Hepatocyte (in vitro differentiated cells): ENCODE results near the gene TENM4. TPM values are rescaled to one million over a fixed set of nuclear protein-coding genes. Genes with fewer than 3 reads are reported as not detected.

Experiments used
- DNase-seq: peaks from one replicate; pipeline ENCODE4 v3.0.0-alpha.2; 2016; ENCODE audit warnings: low spot score
- H2AFZ ChIP-seq: fragments of 200-600 bp; sonication (generic); 2 replicates; pipeline ENCODE4 v1.6.0; 2016; ENCODE audit warnings: antibody characterized with exemption, mild to moderate bottlenecking
- H3K27ac ChIP-seq: fragments of 200-600 bp; sonication (generic); 2 replicates; pipeline ENCODE4 v1.5.1; 2016; ENCODE audit warnings: mild to moderate bottlenecking
- H3K27me3 ChIP-seq: fragments of 200-600 bp; sonication (generic); 2 replicates; pipeline ENCODE4 v1.6.1; 2016
- H3K36me3 ChIP-seq: fragments of 200-600 bp; sonication (generic); replicated peaks from 2 replicates; pipeline ENCODE4 v1.5.1; 2016; ENCODE audit warnings: low read depth; ENCODE audit not compliant: insufficient read depth
- H3K4me1 ChIP-seq: fragments of 200-600 bp; sonication (generic); 2 replicates; pipeline ENCODE4 v1.5.1; 2016; ENCODE audit warnings: mild to moderate bottlenecking, moderate library complexity; ENCODE audit not compliant: insufficient read depth
- H3K4me2 ChIP-seq: fragments of 200-600 bp; sonication (generic); 2 replicates; pipeline ENCODE4 v1.6.0; 2016
- H3K4me3 ChIP-seq: fragments of 200-600 bp; sonication (generic); 2 replicates; pipeline ENCODE4 v1.5.1; 2016; ENCODE audit warnings: mild to moderate bottlenecking
- H3K79me2 ChIP-seq: fragments of 200-600 bp; sonication (generic); 2 replicates; pipeline ENCODE4 v1.6.0; 2017; ENCODE audit warnings: mild to moderate bottlenecking
- H3K9me2 ChIP-seq: fragments of 200-600 bp; sonication (generic); replicated peaks from 2 replicates; pipeline ENCODE4 v1.6.0; 2017; ENCODE audit warnings: mild to moderate bottlenecking; ENCODE audit not compliant: insufficient read depth
- H3K9me3 ChIP-seq: fragments of 200-600 bp; sonication (generic); 2 replicates; pipeline ENCODE4 v1.5.1; 2016; ENCODE audit warnings: low read depth, mild to moderate bottlenecking
- H4K20me1 ChIP-seq: fragments of 200-600 bp; sonication (generic); 2 replicates; pipeline ENCODE4 v1.6.0; 2016; ENCODE audit warnings: mild to moderate bottlenecking; ENCODE audit not compliant: insufficient read depth, poor library complexity, severe bottlenecking
- EZH2 ChIP-seq: fragments of 200-600 bp; sonication (generic); IDR thresholded peaks from 2 replicates; pipeline ENCODE4 v1.6.1; 2016; ENCODE audit warnings: antibody characterized with exemption, mild to moderate bottlenecking, borderline replicate concordance
- EZH2phosphoT487 ChIP-seq: fragments of 200-600 bp; sonication (generic); IDR thresholded peaks from one replicate; pipeline ENCODE4 v1.6.1; 2018; ENCODE audit warnings: antibody characterized with exemption, mild to moderate bottlenecking, low read depth, moderate library complexity; ENCODE audit not compliant: unreplicated experiment, severe bottlenecking
- WGBS: methylation state at CpG from one replicate; pipeline ENCODE4 v1.1.6; 2016; ENCODE audit warnings: low lambda C conversion rate; ENCODE audit errors: missing lambda C conversion rate; 5-methylcytosine and 5-hydroxymethylcytosine counted together
- polyA plus RNA-seq: library from polyadenylated mRNA; unstranded; fragments of >200 nt; fragmentation: Nextera tagmentation; extraction: Ambion mirVana; gene quantifications from 2 replicates; pipeline ENCODE4 v1.2.1, GENCODE V29; 2016
- total RNA-seq: library from RNA; depleted of rRNA; stranded (reverse); fragments of >200 nt; gene quantifications from 2 replicates; pipeline ENCODE4 v1.2.3, GENCODE V29; 2014
- TF ChIP-seq, protein P1 (sequence below): fragments of 200-600 bp; sonication (generic); IDR thresholded peaks from 2 replicates; pipeline ENCODE4 v1.5.1; 2016; ENCODE audit warnings: antibody characterized with exemption, mild to moderate bottlenecking; ENCODE audit not compliant: poor library complexity

Gene TENM4
- total and polyA plus RNA-seq, 2 experiments from 2014 or later = 18.4 to 18.7 TPM

- Histone ChIP-seq H3K27me3 (no peaks in the 10 kb centered on the region), H3K9me2 (no peaks in the 10 kb centered on the region), H2AFZ (no peak overlapping the region), H3K79me2 (no peaks in the 10 kb centered on the region), H3K4me2 (no peak overlapping the region), H3K36me3 (no peaks in the 10 kb centered on the region), H3K4me3 (no peak overlapping the region), H3K9me3 (no peaks in the 10 kb centered on the region), H3K27ac (no peak overlapping the region), H3K4me1 (peaks cover 9% of the 10 kb centered on the region), H4K20me1 (no peaks in the 10 kb centered on the region)
- peak; percentile 31 for DNase-seq
- TF ChIP-seq EZH2 (no peak), EZH2phosphoT487 (no peak)
- TF ChIP-seq, protein P1, sequence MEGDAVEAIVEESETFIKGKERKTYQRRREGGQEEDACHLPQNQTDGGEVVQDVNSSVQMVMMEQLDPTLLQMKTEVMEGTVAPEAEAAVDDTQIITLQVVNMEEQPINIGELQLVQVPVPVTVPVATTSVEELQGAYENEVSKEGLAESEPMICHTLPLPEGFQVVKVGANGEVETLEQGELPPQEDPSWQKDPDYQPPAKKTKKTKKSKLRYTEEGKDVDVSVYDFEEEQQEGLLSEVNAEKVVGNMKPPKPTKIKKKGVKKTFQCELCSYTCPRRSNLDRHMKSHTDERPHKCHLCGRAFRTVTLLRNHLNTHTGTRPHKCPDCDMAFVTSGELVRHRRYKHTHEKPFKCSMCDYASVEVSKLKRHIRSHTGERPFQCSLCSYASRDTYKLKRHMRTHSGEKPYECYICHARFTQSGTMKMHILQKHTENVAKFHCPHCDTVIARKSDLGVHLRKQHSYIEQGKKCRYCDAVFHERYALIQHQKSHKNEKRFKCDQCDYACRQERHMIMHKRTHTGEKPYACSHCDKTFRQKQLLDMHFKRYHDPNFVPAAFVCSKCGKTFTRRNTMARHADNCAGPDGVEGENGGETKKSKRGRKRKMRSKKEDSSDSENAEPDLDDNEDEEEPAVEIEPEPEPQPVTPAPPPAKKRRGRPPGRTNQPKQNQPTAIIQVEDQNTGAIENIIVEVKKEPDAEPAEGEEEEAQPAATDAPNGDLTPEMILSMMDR = no peak
- WGBS = 44% methylated on average over 2 of the region's 2 CpGs
These were observed 164.0 kb downstream of the TENM4 start for GRCh38 chr11:79276736-79277325.

DNA sequence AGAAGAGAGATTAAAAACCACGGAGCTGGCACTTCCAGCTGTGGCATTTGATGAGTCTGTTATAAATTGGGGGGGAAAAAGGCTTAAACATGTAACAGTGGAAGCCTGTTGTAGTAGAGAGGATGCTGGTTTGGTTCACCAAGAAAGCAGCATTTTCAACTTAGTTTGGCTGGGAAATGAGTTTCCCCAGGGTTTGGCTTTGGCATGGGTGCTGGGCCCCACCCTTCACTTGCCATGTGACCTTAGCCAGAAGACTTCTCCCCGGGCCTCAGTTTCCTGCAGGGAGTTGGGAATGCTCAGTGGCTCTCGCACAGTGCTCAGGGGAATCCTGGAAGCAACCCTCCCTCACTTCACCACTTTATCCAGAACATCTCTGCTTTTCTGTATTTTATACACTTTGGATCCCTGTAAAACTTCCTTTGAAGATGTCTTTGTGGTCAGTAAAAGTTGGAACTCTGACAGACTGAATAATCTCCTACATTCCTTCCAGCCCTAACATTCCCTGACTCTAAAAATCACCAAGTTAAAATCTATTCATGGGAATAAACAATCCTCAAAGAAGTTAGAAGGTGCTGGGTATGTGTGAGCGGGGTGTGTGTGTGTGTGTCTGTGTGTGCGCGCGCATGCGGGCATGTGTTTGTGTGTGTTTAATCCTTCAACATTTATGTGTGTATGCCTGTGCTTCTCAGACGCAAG lies 166.0 kb downstream of the TENM4 start:
- H3K4me2 ChIP-seq = no peak overlapping the region
- no peaks in the 10 kb centered on the region for H4K20me1 ChIP-seq
- no peaks in the 10 kb centered on the region for H3K27me3 ChIP-seq
- H3K9me2 ChIP-seq = no peaks in the 10 kb centered on the region
- no peaks in the 10 kb centered on the region for H3K9me3 ChIP-seq
- no peak overlapping the region for H2AFZ ChIP-seq
- H3K79me2 ChIP-seq = no peaks in the 10 kb centered on the region
- WGBS = 45% methylated on average over 9 of the region's 9 CpGs
- TF ChIP-seq EZH2phosphoT487 (no peak), EZH2 (no peak)
- TF ChIP-seq, protein P1 = no peak
- peaks cover 9% of the 10 kb centered on the region for H3K4me1 ChIP-seq
- no peak for DNase-seq
- no peaks in the 10 kb centered on the region for H3K36me3 ChIP-seq
- H3K4me3 ChIP-seq = no peak overlapping the region
- H3K27ac ChIP-seq = peak overlapping the region; percentile 46

DNA sequence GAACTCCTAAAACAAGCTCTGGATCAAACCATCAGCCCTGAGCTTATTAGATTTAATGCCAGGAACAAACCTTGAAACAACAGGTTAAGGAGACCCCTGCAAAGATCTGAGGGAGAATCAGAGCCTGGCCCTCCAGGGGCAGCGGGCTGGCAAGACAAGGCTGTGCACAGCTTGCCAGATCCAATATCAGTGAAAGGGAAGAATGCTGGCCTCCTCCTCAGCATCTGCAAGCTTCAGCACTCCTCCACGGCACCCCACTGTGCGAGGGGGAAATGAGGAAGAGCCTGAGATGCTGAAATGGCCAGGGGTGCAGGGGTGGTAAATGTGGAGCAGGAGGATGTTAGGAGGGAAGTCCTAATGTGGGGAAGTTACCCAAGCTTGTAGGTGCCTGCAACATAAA lies 167.0 kb downstream of the TENM4 start:
- no peaks in the 10 kb centered on the region for H3K79me2 ChIP-seq
- H4K20me1 ChIP-seq = no peaks in the 10 kb centered on the region
- no peaks in the 10 kb centered on the region for H3K9me2 ChIP-seq
- WGBS = 89% methylated on average over 3 of the region's 3 CpGs
- no peaks in the 10 kb centered on the region for H3K36me3 ChIP-seq
- no peak overlapping the region for H3K4me2 ChIP-seq
- no peak for DNase-seq
- H3K27ac ChIP-seq = no peak overlapping the region
- H3K9me3 ChIP-seq = no peaks in the 10 kb centered on the region
- no peak for TF ChIP-seq EZH2phosphoT487
- no peak for TF ChIP-seq EZH2
- TF ChIP-seq, protein P1 = no peak
- H3K4me3 ChIP-seq = no peak overlapping the region
- no peak overlapping the region for H2AFZ ChIP-seq
- peaks cover 17% of the 10 kb centered on the region for H3K4me1 ChIP-seq
- H3K27me3 ChIP-seq = no peaks in the 10 kb centered on the region
